GM18907 (cell line): ENCODE results near the gene APOBEC3G.
"Not testable (repeated sequence)": the region's sequence is repeated elsewhere in the genome, so short reads cannot be mapped to it uniquely, and the experiment has no call there.

ENCODE experiments used
- ATAC-seq: cut with Tn5 transposase; IDR thresholded peaks from one replicate; pipeline ENCODE4 v1.9.1; 2021; ENCODE audit warnings: mild to moderate bottlenecking, moderate library complexity; ENCODE audit not compliant: unreplicated experiment

APOBEC3G gene

DNA sequence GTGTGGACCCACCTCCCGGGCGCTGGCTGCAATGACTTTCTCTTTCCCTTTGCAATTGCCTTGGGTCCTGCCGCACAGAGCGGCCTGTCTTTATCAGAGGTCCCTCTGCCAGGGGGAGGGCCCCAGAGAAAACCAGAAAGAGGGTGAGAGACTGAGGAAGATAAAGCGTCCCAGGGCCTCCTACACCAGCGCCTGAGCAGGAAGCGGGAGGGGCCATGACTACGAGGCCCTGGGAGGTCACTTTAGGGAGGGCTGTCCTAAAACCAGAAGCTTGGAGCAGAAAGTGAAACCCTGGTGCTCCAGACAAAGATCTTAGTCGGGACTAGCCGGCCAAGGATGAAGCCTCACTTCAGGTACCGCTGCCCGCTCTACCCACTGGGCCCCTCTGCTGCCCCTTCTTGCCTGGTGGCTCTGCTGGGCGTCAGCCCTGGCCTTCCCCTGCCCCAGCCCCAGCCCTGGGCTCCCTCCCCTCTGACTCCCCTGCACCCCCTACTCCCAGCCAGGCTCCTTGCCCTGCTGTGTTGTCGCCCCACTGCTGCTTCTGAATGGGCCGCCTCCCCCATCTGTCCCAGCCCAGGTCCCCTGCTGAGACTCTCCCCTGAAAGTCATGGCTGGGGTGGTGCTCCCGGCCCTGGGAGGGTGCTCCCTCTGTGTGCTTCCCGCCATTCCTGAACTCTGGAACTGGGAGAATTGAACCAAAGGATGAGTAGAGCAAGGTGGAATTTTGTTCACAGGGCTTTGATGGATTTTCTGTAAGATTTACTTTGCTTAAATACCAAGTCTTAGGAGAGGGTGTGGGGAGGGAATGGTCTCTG is at the start of gene APOBEC3G:
APOBEC3G (plus strand) TSS at position 250 of the 815 bp plus-strand sequence; CDS start at position 337, 87 bp downstream.
- peak; percentile 82 for ATAC-seq

DNA sequence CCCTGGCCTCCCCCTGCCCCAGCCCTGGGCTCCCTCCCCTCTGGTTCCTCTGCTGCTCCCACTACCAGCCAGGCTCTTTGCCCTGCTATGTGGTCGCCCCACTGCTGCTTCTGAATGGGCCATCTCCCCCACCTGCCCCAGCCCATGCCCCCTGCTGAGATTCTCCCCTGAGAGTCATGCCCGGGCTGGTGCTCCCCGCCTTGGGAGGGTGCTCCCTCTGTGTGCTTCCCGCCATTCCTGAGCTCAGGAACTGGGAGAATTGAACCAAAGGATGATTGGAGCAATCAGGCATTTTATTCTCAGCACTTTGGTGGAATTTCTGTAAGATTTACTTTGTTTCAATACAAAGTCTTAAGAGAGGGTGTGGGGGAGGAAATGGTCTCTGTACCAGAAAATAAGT is 49.4 kb upstream of the APOBEC3G start:
- no peak for ATAC-seq

DNA sequence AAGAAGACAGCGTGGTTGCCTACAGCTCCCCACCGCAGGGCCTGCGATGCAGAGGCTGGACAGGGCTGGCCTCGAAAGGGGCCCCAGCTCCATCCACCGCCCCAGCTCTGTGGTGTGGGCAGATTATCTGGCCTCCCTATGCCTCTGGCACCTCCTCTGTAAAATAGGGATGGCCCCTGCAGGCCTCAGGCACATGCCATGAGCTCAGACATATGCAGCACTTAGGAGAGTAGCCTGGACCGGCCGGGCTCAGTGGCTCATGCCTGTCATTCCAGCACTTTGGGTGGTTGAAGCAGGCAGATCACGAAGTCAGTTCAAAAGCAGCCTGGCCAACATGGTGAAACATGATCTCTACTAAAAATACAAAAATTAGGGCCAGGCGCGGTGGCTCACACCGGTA is 48.8 kb upstream of the APOBEC3G start:
- ATAC-seq, result no peak

DNA sequence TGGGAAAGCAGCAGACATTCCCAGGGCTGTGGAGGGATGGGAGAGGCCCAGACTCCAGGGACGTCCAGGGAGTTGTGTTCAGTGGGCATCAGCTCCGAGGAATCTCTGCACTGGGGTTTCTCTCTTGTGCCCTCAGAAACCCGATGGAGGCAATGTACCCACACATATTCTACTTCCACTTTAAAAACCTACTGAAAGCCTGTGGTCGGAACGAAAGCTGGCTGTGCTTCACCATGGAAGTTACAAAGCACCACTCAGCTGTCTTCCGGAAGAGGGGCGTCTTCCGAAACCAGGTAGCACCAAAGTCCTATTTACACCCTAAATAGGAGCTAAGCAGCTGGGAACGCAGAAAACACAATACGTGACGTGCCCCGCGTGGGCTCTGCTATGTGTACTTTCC is 47.8 kb upstream of the APOBEC3G start:
- ATAC-seq, result no peak

DNA sequence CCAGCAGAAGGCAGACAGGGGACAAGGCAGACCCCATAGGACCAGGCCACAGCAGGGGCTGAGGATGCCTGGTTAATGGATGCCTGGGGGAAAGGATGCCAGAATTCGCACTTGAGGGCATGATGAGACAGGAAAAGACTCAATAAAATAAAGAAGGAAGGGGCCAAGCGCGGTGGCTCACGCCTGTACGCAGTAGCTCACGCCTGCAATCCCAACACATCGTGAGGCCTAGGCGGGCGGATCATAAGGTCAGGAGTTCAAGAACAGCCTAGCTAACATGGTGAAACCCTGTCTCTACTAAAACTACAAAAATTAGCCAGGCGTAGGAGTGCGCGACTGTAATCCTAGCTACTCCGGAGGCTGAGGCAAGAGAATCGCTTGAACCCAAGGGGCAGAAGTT is 46.4 kb upstream of the APOBEC3G start:
- no peak for ATAC-seq

DNA sequence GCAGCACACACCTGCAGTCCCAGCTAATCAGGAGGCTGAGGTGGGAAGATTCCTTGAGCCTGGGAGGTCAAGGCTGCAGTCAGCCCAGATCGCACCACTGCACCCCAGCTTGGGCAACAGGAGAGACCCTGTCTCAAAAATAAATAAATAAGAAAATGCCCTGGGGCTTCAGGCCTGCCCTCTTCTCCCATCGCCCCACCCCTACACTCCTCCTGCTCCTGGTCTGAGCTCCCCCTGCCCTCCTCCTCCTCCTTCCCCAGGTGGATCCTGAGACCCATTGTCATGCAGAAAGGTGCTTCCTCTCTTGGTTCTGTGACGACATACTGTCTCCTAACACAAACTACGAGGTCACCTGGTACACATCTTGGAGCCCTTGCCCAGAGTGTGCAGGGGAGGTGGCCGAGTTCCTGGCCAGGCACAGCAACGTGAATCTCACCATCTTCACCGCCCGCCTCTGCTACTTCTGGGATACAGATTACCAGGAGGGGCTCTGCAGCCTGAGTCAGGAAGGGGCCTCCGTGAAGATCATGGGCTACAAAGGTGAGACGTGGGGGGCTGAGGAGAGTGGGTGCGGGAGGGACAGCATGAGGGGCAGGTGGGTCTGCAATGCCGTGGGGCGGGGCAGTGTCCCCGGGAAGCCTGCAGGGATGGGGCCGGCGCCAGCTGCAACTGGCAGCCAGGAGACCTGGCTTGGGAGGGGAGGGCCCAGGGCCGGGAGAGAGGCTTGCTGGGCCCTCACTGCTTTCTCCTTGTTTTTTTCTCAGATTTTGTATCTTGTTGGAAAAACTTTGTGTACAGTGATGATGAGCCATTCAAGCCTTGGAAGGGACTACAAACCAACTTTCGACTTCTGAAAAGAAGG is 45.4 kb upstream of the APOBEC3G start:
- ATAC-seq, result not testable (repeated sequence)

DNA sequence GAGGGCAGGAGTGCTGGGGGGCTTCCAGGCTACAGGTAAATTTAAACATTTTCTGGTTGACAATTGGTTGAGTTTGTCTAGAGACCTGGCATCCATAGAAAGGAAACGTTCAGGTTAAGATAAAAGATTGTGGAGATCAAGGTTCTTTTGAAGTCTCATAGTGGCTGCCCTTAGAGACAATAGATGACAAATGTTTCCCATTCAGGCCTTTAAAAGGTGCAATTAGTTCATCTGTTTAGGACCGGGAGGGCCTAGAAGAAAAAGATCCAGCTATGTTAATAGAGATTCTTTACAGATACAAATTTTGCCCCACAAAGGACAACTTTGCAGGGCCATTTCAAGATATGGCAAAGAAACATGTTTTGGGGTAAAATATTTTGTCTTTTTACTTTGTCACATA is 40.0 kb upstream of the APOBEC3G start:
- ATAC-seq, result not testable (repeated sequence)

DNA sequence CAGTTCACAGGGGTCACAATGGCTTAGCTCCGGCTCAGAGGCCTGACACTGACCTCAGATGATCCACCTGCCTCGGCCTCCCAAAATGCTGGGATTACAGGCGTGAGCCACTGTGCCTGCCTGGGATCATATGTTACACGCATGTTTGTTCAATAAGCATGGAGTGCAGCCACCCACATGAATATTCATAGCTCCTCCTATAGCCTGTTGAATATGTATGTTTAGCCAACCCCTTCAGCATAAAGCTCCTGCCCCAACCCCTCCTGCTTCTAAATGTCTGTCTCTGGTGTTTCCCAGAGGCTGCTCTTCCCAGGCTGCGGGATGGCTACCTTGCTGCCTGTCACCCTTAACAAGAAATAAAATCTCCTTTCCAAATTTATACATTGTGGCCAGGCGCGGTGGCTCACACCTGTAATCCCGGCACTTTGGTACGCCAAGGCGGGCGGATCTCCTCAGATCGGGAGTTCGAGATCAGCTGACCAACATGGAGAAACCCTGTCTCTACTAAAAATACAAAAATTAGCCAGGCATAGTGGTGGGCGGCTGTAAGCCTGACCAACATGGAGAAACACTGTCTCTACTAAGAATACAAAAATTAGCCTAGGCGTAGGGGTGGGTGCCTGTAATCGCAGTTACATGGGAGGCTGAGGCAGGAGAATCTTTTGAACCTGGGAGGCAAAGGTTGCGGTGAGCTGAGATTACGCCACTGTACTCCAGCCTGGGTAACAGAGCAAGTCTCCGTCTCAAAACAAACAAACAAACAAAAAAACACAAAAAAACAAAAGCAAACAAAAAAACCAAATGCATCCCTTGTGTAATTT is 37.6 kb upstream of the APOBEC3G start:
- ATAC-seq, result no peak

DNA sequence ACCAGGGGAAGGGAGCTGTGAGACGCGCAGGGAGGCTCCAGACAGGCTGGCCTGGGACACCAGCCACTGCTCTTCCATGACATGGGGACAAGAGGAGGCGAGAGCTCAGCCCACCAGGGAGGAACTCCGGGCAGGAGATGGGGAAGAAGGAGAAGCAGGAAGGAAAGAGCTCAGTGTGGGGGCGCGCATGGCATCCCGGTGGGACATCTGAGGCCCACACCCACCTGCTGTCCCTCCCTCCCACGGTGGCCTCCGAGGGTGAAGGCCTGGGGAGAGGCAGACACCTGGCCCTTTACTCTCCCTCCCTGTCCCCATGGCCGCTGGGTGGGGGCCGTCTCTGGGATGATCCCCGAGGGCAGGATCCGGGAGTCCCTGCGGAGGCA is 36.9 kb upstream of the APOBEC3G start:
- ATAC-seq, result peak; percentile 18

DNA sequence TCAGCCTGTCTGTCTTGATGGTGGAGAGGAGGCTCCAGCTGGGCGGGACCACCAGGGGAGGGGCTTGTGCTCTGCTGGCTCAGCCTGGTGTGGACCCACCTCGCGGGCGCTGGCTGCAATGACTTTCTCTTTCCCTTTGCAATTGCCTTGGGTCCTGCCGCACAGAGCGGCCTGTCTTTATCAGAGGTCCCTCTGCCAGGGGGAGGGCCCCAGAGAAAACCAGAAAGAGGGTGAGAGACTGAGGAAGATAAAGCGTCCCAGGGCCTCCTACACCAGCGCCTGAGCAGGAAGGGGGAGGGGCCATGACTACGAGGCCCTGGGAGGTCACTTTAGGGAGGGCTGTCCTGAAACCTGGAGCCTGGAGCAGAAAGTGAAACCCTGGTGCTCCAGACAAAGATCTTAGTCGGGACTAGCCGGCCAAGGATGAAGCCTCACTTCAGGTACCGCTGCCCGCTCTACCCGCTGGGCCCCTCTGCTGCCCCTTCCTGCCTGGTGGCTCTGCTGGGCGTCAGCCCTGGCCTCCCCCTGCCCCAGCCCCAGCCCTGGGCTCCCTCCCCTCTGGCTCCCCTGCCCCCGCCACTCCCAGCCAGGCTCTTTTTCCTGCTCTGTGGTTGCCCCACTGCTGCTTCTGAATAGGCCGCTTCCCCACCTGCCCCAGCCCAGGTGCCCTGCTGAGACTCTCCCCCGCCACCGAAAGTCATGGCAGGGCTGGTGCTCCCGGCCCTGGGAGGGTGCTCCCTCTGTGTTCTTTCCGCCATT is 36.4 kb upstream of the APOBEC3G start, which contains the start of gene APOBEC3F:
APOBEC3F (plus strand) TSS at position 327 of the 759 bp plus-strand sequence; CDS start at position 424, 97 bp downstream.
- ATAC-seq, result peak; percentile 73

DNA sequence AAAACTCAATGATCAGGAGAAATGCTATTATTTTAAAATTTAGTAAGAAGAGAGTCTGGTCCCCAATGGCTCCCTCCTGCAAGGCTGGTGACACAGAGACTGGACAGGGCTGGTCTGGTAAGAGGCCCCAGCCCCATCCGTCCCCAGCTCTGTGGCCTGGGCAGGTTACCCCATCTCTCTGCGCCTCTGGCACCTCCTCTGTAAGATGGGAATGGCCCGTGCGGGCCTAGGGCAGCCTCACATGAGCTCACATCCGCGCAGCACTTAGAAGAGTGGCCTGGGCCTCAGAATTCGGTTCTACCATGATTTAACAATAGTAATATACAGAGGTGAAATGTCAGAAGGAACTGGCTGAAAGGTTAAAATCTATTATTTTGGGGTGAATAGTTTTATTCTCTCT is 35.2 kb upstream of the APOBEC3G start:
- no peak for ATAC-seq

DNA sequence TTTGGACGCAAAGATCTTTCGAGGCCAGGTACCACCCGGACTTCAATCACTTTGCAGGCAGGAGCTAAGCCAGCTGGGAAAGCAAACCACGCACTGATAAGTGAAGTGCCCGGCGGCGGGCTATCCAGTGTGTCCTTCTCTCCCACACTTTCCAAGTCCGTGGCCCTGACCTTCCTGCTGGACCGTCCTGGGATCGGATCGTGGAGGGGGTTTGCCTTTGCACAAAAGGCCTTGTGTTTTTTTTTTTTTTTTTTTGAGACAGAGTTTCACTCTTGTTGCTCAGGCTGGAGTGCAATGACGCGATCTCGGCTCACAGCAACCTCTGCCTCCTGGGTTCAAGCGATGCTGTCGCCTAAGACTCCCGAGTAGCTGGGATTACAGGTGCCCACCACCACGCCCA is 34.0 kb upstream of the APOBEC3G start:
- ATAC-seq, result not testable (repeated sequence)

DNA sequence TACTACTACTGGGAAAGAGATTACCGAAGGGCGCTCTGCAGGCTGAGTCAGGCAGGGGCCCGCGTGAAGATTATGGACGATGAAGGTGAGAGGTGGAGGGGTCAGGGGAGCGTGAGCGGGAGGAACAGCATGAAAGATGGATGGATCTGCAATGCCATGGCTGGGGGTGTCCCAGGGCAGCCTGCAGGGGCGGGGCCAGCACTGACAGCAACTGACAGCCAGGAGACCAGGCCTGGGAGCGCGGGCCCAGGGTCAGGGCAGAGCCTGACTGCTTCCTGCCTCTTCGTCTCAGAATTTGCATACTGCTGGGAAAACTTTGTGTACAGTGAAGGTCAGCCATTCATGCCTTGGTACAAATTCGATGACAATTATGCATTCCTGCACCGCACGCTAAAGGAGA is 31.9 kb upstream of the APOBEC3G start:
- ATAC-seq, result not testable (repeated sequence)

DNA sequence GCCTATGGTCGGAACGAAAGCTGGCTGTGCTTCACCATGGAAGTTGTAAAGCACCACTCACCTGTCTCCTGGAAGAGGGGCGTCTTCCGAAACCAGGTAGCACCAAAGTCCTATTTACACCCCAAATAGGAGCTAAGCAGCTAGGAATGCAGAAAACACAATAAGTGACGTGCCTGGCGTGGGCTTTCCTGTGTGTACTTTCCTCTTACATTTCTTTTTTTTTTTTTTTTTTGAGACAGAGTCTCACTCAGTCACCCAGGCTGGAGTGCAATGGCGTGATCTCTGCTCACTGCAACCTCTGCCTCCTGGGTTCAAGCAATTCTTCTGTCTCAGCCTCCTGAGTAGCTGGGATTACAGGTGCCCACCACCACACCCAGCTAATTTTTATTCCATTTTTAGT is 27.6 kb upstream of the APOBEC3G start:
- not testable (repeated sequence) for ATAC-seq

DNA sequence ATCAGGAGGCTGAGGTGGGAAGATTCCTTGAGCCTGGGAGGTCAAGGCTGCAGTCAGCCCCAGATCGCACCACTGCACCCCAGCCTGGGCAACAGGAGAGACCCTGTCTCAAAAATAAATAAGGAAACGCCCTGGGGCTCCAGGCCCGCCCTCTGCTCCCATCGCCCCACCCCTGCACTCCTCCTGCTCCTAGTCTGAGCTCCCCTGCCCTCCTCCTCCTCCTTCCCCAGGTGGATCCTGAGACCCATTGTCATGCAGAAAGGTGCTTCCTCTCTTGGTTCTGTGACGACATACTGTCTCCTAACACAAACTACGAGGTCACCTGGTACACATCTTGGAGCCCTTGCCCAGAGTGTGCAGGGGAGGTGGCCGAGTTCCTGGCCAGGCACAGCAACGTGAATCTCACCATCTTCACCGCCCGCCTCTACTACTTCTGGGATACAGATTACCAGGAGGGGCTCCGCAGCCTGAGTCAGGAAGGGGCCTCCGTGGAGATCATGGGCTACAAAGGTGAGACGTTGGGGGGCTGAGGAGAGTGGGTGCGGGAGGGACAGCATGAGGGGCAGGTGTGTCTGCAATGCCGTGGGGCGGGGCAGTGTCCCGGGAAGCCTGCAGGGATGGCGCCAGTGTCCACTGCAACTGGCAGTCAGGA is 25.1 kb upstream of the APOBEC3G start:
- ATAC-seq, result not testable (repeated sequence)

DNA sequence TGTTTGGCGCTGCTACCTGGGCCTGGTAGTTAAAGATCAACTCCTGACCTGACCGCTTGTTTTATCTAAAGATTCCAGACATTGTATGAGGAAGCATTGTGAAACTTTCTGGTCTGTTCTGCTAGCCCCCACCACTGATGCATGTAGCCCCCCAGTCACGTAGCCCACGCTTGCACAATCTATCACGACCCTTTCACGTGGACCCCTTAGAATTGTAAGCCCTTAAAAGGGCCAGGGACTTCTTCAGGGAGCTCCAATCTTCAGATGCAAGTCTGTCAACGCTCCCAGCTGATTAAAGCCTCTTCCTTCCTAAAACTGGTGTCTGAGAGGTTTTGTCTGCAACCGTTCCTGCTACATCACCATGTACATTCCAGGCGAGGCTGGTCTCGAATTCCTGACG is 21.4 kb upstream of the APOBEC3G start:
- no peak for ATAC-seq

DNA sequence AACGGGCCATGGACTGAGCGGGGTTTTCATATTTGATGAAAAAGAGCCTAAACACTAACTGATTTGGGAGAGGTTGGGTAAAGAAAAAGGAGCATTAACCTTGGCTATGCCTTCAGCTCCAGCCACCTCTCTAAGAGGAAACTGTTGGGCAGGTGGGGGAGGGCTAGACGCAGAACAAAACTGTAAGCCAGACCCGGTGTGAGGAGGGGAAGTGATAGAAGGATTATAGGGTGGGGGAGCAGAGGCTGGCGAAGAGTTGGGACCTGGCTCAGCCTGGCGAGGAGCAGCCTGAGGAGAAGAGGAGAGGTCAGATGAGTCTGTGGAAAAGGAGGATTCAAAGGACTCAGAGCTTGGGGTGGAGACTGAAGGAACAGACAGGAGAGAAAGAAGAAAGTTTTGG is 15.8 kb upstream of the APOBEC3G start:
- ATAC-seq, result not testable (repeated sequence)

DNA sequence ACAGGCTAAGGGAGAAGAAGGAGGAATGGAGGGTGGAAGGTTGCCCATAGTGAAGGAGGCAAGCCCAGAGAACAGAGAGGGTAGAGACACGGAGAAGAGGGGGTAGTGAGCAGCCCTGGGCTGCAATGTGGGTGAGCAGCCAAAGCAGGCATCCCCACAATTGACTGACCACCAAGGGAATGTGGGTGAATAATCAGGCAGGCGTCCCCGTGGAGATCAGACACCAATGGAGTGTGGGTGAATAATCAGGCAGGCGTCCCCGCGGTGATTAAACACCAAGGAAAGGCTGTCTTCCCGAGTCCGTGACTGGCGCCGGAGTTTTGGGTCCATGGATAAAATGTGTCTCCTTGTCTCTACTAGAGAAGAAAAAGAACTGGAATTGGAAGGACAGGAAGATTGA is 15.1 kb upstream of the APOBEC3G start:
- ATAC-seq, result not testable (repeated sequence)

DNA sequence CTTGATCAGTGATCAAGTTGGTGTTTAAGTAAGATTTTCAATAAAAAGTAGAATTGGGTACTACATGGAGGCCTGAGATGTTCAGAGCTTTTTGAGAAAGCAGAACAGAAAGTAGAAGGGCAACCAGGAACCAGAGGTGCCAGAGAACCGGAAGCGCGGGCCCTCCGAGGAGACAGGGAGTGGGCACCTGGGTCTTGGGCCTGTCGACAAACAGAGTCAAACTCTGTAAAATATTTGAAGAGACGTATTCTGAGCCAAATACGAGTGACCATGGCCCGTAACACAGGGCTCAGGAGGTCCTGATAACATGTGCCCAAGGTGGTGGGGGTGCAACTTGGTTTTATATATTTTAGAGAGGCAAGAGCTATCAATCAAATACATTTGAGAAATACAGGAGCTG is 13.2 kb upstream of the APOBEC3G start:
- ATAC-seq, result peak; percentile 49
